NAMALWA (cell line): ENCODE measurements around the gene SLC16A12.
A peak's percentile ranks its signal among the peaks of the same experiment; 100 is the strongest.

Experiments used
- DNase-seq: peaks from one replicate; pipeline ENCODE4 v3.0.0-alpha.2; 2015; ENCODE audit warnings: low spot score

Gene SLC16A12

GRCh38 chr10:89535171-89536012, at the start of gene SLC16A12:
Gene SLC16A12 (minus strand): TSS chr10:89535594. CDS start chr10:89462578, 73,016 bp downstream.
- no peak for DNase-seq

- DNase-seq: no peak
Observed at GRCh38 chr10:89582022-89582421, 46.6 kb upstream of the SLC16A12 start.

GRCh38 chr10:89580243-89580642, 44.8 kb upstream of the SLC16A12 start:
- DNase-seq: no peak

GRCh38 chr10:89576696-89577095, 41.3 kb upstream of the SLC16A12 start:
- DNase-seq: no peak

- DNase-seq: no peak
Observed at GRCh38 chr10:89576022-89576421, 40.6 kb upstream of the SLC16A12 start.

- DNase-seq: no peak
Observed at GRCh38 chr10:89575031-89575430, 39.6 kb upstream of the SLC16A12 start.

- no peak for DNase-seq
Observed at GRCh38 chr10:89574368-89574767, 39.0 kb upstream of the SLC16A12 start.

GRCh38 chr10:89567576-89568245, 32.3 kb upstream of the SLC16A12 start:
- DNase-seq: no peak

GRCh38 chr10:89566992-89567391, 31.6 kb upstream of the SLC16A12 start:
- no peak for DNase-seq

GRCh38 chr10:89566095-89566950, 30.9 kb upstream of the SLC16A12 start:
- DNase-seq: no peak

GRCh38 chr10:89565180-89565579, 29.8 kb upstream of the SLC16A12 start:
- DNase-seq: no peak

GRCh38 chr10:89563861-89564478, 28.6 kb upstream of the SLC16A12 start:
- peak; percentile 64 for DNase-seq

GRCh38 chr10:89563311-89563710, 27.9 kb upstream of the SLC16A12 start:
- DNase-seq: no peak

- no peak for DNase-seq
Observed at GRCh38 chr10:89556600-89556999, 21.2 kb upstream of the SLC16A12 start.

GRCh38 chr10:89555688-89556445, 20.5 kb upstream of the SLC16A12 start:
- DNase-seq: no peak

- no peak for DNase-seq
Observed at GRCh38 chr10:89554433-89554832, 19.0 kb upstream of the SLC16A12 start.

- DNase-seq: no peak
Observed at GRCh38 chr10:89553064-89553734, 17.8 kb upstream of the SLC16A12 start.

GRCh38 chr10:89552213-89552612, 16.8 kb upstream of the SLC16A12 start:
- no peak for DNase-seq

- DNase-seq: no peak
Observed at GRCh38 chr10:89550509-89550908, 15.1 kb upstream of the SLC16A12 start.

- DNase-seq: no peak
Observed at GRCh38 chr10:89549510-89549909, 14.1 kb upstream of the SLC16A12 start.

GRCh38 chr10:89548673-89549072, 13.3 kb upstream of the SLC16A12 start:
- DNase-seq: no peak
